MM.1S (cell line): ENCODE results near the gene NAPA.

Source experiments
- CTCF ChIP-seq: fragments of 300-600 bp; sonication (generic); IDR thresholded peaks from 2 replicates; pipeline ENCODE4 v1.5.1; 2016; ENCODE audit warnings: antibody characterized with exemption, low read length, mixed read lengths
- EZH2 ChIP-seq: fragments of 300-600 bp; sonication (generic); optimal IDR thresholded peaks from 2 replicates; pipeline ENCODE3; 2017; ENCODE audit warnings: low read depth, mild to moderate bottlenecking, antibody characterized with exemption, low read length, mixed read lengths
- EZH2phosphoT487 ChIP-seq: fragments of 300-600 bp; sonication (generic); IDR thresholded peaks from 2 replicates; pipeline ENCODE4 v1.6.1; 2018; ENCODE audit warnings: antibody characterized with exemption, low read length

GRCh38 chr19:47491358-47492136 is 23.3 kb downstream of the NAPA start:
- no peak for TF ChIP-seq EZH2phosphoT487
- TF ChIP-seq CTCF: no peak
- TF ChIP-seq EZH2: no peak
